ENCODE data around the gene CRACR2A. TPM values are rescaled to one million over a fixed set of nuclear protein-coding genes. Genes with fewer than 3 reads are reported as not detected.

Gene CRACR2A
- total and polyA plus RNA-seq, 4 donors, result 1.4 to 10.2 (median 5.5) TPM

DNA sequence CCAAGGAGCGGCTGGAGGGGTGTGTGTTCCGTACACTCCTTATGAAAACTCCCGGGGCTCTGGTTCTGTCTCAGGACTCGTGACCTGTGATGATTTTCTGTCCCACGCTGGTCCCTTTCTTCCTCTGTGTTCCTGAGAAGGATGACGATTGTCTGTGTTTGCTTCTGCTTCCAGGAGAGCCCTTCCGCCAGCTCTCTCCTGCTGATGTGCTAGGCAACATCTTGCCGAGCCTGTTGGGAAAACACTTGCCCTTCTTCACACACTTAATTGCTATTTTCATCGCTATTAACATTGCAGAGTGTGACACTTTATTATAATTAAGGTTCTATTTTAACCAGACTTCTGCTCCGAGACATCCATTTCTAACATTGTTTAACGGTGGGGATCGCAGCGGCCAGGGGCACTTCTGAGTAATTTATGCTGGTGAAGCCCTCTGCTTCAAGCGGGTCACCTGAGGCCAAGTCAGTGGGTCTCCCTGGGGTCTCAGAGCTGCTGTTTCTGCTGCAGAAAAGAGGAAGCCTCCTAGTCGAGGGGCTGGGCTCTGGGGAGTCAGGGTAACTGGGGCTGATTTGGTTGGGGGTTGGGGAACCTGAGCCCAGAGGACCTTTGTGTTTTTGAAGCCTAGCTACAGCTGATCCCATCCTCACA lies 173.3 kb downstream of the CRACR2A start:
- TF ChIP-seq, protein P1, sequence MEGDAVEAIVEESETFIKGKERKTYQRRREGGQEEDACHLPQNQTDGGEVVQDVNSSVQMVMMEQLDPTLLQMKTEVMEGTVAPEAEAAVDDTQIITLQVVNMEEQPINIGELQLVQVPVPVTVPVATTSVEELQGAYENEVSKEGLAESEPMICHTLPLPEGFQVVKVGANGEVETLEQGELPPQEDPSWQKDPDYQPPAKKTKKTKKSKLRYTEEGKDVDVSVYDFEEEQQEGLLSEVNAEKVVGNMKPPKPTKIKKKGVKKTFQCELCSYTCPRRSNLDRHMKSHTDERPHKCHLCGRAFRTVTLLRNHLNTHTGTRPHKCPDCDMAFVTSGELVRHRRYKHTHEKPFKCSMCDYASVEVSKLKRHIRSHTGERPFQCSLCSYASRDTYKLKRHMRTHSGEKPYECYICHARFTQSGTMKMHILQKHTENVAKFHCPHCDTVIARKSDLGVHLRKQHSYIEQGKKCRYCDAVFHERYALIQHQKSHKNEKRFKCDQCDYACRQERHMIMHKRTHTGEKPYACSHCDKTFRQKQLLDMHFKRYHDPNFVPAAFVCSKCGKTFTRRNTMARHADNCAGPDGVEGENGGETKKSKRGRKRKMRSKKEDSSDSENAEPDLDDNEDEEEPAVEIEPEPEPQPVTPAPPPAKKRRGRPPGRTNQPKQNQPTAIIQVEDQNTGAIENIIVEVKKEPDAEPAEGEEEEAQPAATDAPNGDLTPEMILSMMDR (IDR thresholded peaks at IDR 0.05; ENCODE audit: control extremely low read depth, extremely low read depth), result no peak
- Histone ChIP-seq H3K9ac (ENCODE audit: insufficient read depth in 1 of 2, low read length in 2 of 2) (no peak overlapping the region), H3K9me3 (ENCODE audit: control insufficient read depth in 4 of 4, insufficient read depth in 3 of 4, low read length in 3 of 4) (peaks cover 0 to 9% (median 2%) of the 10 kb centered on the region in 4 donors), H3K4me3 (no peak overlapping the region), H3K36me3 (ENCODE audit: control insufficient read depth in 4 of 4, insufficient read depth in 4 of 4, low read length in 4 of 4) (no peaks in the 10 kb centered on the region), H3K4me1 (ENCODE audit: control insufficient read depth in 5 of 5, insufficient read depth in 5 of 5, low read length in 5 of 5) (no peaks in the 10 kb centered on the region), H3K27ac (ENCODE audit: low read depth in 1 of 2, low read length in 1 of 2) (no peak overlapping the region), H3K27me3 (ENCODE audit: control insufficient read depth in 3 of 3, insufficient read depth in 3 of 3, low read length in 2 of 3) (peaks cover 0 to 2% (median 0%) of the 10 kb centered on the region in 3 donors)
- DNase-seq (no peak), ATAC-seq (ENCODE audit: insufficient read depth, low FRiP score) (no peak)
- 83 to 85% methylated on average over 15 of the region's 15 CpGs for WGBS, 2 donors

GRCh38 chr12:3578557-3578956 lies 174.4 kb downstream of the CRACR2A start:
- DNase-seq, result no peak
- Histone ChIP-seq H3K9me3 (ENCODE audit: control insufficient read depth in 4 of 4, insufficient read depth in 3 of 4, low read length in 3 of 4) (peaks cover 0 to 2% (median 0%) of the 10 kb centered on the region in 4 donors), H3K9ac (ENCODE audit: insufficient read depth in 1 of 2, low read length in 2 of 2) (no peak overlapping the region), H3K4me1 (ENCODE audit: control insufficient read depth in 5 of 5, insufficient read depth in 5 of 5, low read length in 5 of 5) (no peaks in the 10 kb centered on the region), H3K27ac (ENCODE audit: low read depth in 1 of 2, low read length in 1 of 2) (no peak overlapping the region), H3K4me3 (no peak overlapping the region), H3K36me3 (ENCODE audit: control insufficient read depth in 4 of 4, insufficient read depth in 4 of 4, low read length in 4 of 4) (no peaks in the 10 kb centered on the region), H3K27me3 (ENCODE audit: control insufficient read depth in 3 of 3, insufficient read depth in 3 of 3, low read length in 2 of 3) (peaks cover 0 to 2% (median 0%) of the 10 kb centered on the region in 3 donors)
- TF ChIP-seq, protein P1 (IDR thresholded peaks at IDR 0.05; ENCODE audit: control extremely low read depth, extremely low read depth), result no peak
- ATAC-seq (ENCODE audit: insufficient read depth, low FRiP score), result no peak
- 84 to 90% methylated on average over 5 of the region's 5 CpGs for WGBS, 2 donors

- TF ChIP-seq, protein P1 (IDR thresholded peaks at IDR 0.05; ENCODE audit: control extremely low read depth, extremely low read depth), result no peak
- WGBS, 2 donors, result 90 to 91% methylated on average over 9 of the region's 9 CpGs
- no peaks in the 10 kb centered on the region for H3K4me1 ChIP-seq (ENCODE audit: control insufficient read depth in 5 of 5, insufficient read depth in 5 of 5, low read length in 5 of 5)
Observed at GRCh38 chr12:3576891-3577290, 176.0 kb downstream of the CRACR2A start.

More at GRCh38 chr12:3576891-3577290, 176.0 kb downstream of the CRACR2A start:
- H3K27me3 ChIP-seq (ENCODE audit: control insufficient read depth in 3 of 3, insufficient read depth in 3 of 3, low read length in 2 of 3), result peaks cover 0 to 2% (median 0%) of the 10 kb centered on the region in 3 donors
- no peak overlapping the region for H3K9ac ChIP-seq (ENCODE audit: insufficient read depth in 1 of 2, low read length in 2 of 2)
- DNase-seq, result no peak
- ATAC-seq (ENCODE audit: insufficient read depth, low FRiP score), result no peak
- no peaks in the 10 kb centered on the region for H3K36me3 ChIP-seq (ENCODE audit: control insufficient read depth in 4 of 4, insufficient read depth in 4 of 4, low read length in 4 of 4)
- H3K9me3 ChIP-seq (ENCODE audit: control insufficient read depth in 4 of 4, insufficient read depth in 3 of 4, low read length in 3 of 4), result no peaks in the 10 kb centered on the region
- H3K27ac ChIP-seq (ENCODE audit: low read depth in 1 of 2, low read length in 1 of 2), result no peak overlapping the region
- H3K4me3 ChIP-seq, result no peak overlapping the region
